DND-41 (cell line): ENCODE measurements around the gene MCTS1.
"Not testable (repeated sequence)": the region's sequence is repeated elsewhere in the genome, so short reads cannot be mapped to it uniquely, and the experiment has no call there.

Experiments
- CTCF ChIP-seq: IDR thresholded peaks from 2 replicates; pipeline ENCODE4 v1.5.1; 2012; ENCODE audit warnings: borderline replicate concordance, low read length, moderate library complexity, mild to moderate bottlenecking; ENCODE audit not compliant: poor library complexity, severe bottlenecking; ENCODE audit errors: extremely low read depth
- EZH2 ChIP-seq: IDR thresholded peaks from 3 replicates; pipeline ENCODE4 v1.6.1; 2012; ENCODE audit warnings: borderline replicate concordance, low read depth, mild to moderate bottlenecking, moderate library complexity, low read length, inconsistent platforms; ENCODE audit not compliant: severe bottlenecking

GRCh38 chrX:120573806-120574205 lies 30.1 kb upstream of the MCTS1 start:
- TF ChIP-seq CTCF, EZH2: not testable (repeated sequence)
